ENCODE data around the gene SLC38A7.
"Not testable (repeated sequence)": the region's sequence is repeated elsewhere in the genome, so short reads cannot be mapped to it uniquely, and the experiment has no call there.

Gene SLC38A7

GRCh38 chr16:58684001-58684353, 593 bp downstream of the SLC38A7 start:
- DNase-seq (ENCODE audit: low read depth, low spot score), result no peak
- H3K27ac ChIP-seq, result peak overlapping the region; percentile 33

GRCh38 chr16:58679763-58680162, 4.8 kb downstream of the SLC38A7 start:
- no peak overlapping the region for H3K27ac ChIP-seq
- DNase-seq (ENCODE audit: low read depth, low spot score), result no peak

DNA sequence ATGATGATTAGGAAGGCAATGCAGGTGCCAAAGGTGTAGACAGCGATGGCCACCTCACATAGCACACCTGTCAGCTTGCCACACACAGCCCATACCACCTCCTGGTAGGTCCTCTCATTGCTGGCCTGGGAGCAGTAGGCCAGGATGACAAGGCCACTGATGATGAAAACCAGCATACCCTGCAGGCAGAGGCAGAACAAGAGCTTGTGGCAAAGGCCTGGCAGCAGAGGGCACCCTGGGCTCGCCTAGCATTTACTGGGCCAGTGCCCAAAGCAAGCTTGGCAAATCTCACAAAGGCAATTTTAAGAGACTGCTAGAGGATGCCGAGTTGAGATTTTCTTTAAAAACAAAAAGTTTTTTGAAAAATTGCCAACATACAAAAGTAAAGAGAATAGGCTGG, 5.9 kb downstream of the SLC38A7 start:
- H3K27ac ChIP-seq, result no peak overlapping the region
- DNase-seq (ENCODE audit: low read depth, low spot score), result no peak

DNA sequence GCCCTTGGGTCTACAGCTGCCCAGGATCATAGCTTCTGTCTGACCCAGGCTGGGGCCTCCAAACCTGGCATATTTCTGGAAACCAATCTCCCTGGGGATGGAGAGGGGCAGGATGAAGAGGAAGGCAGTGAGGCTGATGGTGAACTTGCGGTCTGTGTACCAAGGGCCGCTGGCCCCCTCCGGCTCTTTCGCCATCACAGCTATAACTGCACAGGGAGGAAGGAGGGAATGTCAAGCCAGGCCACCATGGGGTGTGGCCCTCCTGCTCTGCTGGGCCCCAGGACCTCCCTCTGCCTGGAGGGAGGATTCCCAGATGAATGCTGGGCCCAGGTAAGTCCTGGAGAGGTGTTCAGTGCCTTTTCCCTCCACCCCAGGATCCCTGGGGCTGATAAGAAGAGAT, 6.3 kb downstream of the SLC38A7 start:
- no peak for DNase-seq (ENCODE audit: low read depth, low spot score)

GRCh38 chr16:58670946-58671583, 13.5 kb downstream of the SLC38A7 start:
- DNase-seq (ENCODE audit: low read depth, low spot score), result no peak
- no peak overlapping the region for H3K27ac ChIP-seq

More for the DNA sequence above, 6.3 kb downstream of the SLC38A7 start:
- H3K27ac ChIP-seq, result no peak overlapping the region

- H3K27ac ChIP-seq, result no peak overlapping the region
- no peak for DNase-seq (ENCODE audit: low read depth, low spot score)
Observed at GRCh38 chr16:58670177-58670576, 14.4 kb downstream of the SLC38A7 start.

DNA sequence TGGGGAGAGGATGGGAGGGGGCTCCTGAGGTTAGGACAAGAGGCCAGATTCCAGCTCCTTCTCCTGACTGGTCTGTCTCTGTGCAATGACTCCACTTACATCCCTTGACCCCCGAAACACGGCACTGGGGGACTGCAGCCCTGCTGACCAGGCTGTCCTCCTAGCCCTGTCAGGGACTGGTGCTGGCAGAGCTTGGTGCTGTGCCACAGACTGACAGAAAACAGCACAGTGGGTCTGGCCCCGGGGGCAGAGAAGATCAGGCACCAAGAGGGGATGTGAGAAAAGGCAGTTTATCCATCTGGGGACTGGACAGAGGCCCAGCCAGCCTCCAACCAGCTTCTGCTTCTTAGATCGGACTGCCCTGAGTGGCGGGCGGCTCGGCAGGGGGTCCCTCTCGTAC, 19.4 kb downstream of the SLC38A7 start:
- H3K27ac ChIP-seq, result no peak overlapping the region
- DNase-seq (ENCODE audit: low read depth, low spot score), result no peak

DNA sequence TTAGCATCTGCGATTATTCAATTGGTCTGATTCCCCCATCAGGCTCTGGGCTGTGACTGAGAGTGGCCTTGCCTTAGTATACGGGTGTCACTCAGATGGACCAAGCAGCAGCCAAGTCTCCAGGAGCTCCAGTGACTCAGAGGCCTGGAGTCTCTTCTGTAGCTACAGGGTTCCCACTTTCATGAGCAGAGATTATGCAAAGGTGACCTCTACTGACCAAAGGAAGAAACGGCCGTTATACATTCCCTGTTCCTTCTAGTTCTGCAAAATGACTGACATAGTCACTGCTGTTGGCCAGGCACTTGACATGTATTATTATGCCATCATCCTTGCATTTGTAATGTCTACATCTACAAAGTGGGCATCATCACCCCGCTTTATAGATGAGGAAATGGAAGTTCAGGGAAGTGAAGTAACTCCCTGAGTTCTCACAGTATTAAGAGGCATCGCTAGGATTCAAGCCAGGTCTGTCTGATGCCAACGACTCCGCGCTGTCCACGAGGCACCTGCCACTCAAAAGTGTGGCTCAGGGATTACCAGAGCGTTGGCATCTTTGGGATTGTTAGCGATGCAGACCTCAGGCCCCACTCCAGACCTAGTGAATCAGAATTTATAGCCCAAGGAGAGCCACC, 23.3 kb downstream of the SLC38A7 start:
- peak; percentile 48 for DNase-seq (ENCODE audit: low read depth, low spot score)
- no peak overlapping the region for H3K27ac ChIP-seq

- not testable (repeated sequence) for DNase-seq (ENCODE audit: low read depth, low spot score); H3K27ac ChIP-seq
Observed at GRCh38 chr16:58659911-58660310, 24.7 kb downstream of the SLC38A7 start.

DNA sequence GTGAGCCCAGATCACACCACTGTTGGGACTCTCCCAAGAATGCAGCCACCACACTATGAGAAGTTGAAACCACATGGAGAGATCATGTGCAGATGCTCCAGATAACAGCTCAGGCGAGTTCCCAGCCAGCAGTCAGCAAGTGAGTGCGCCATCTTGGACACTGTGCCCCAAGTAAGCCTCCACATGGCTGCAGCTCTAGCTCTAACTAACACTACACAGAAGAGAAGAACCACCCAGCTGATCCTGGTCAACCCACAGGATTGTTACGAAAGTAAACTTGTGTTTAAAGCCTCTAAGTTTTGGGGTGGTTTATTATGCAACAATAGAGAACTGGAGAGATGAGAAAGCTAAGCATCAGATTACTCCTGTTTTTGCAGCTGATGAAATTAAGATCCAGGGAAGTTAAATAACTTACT, 25.8 kb downstream of the SLC38A7 start:
- H3K27ac ChIP-seq, result no peak overlapping the region
- no peak for DNase-seq (ENCODE audit: low read depth, low spot score)

DNA sequence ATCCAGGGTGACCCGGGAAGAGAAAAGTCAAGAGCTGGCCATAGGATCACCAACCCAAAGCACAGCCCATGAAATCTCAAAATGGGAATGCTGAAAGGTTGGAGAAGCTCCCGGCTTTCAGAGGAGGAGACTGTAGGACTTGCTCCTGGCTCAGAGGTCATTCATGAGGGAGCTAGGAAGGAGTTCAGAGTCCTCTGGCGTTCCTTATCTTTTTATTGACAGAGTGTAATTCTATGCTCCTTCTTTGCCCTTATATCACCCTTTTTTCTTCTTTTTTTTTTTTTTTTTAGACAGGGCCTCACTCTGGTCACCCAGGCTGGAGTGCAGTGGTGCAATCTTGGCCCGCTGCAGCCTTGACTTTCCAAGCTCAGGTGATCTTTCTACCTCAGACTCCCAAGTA, 27.7 kb downstream of the SLC38A7 start:
- no peak for DNase-seq (ENCODE audit: low read depth, low spot score)
- no peak overlapping the region for H3K27ac ChIP-seq

DNA sequence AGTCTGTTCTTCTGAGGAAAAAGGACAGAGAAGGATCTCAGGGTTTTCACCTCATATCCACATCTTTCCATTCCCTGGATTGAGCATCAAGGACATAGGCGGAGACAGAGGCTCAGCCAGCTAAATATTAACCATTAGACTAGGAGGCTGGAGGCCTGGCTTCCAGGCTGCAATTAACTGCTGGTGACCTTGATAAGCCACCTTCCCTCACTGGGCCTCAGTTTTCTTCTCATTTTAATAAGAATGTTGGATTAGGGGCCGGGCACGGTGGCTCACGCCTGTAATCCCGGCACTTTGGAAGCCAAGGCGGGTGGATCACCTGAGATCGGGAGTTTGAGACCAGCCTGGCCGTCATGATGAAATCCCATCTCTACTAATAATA, 29.4 kb downstream of the SLC38A7 start:
- H3K27ac ChIP-seq, result no peak overlapping the region
- no peak for DNase-seq (ENCODE audit: low read depth, low spot score)

GRCh38 chr16:58654560-58655214, 29.9 kb downstream of the SLC38A7 start:
- H3K27ac ChIP-seq, result no peak overlapping the region
- no peak for DNase-seq (ENCODE audit: low read depth, low spot score)

GRCh38 chr16:58652741-58653140, 31.8 kb downstream of the SLC38A7 start:
- no peak overlapping the region for H3K27ac ChIP-seq
- DNase-seq (ENCODE audit: low read depth, low spot score), result no peak

DNA sequence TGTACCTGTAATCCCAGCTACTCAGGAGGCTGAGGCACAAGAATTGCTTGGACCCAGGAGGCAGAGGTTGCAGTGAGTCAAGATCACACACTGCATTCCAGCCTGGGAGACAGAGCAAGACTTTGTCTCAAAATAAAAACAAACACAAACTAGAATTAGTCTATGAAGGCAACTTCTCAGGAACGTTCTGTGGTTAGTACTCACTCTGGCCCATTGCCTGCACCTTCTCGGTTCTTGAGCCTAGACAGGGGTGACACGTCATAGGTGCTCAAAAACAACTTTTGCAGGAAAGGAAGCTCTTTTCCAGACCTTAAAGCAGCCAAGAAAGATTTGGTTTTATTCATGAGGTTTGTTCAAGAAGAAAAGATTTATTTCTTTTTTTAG, 32.6 kb downstream of the SLC38A7 start:
- H3K27ac ChIP-seq, result peak overlapping the region; percentile 54
- DNase-seq (ENCODE audit: low read depth, low spot score), result no peak

- no peak overlapping the region for H3K27ac ChIP-seq
- no peak for DNase-seq (ENCODE audit: low read depth, low spot score)
Observed at GRCh38 chr16:58649707-58650106, 34.9 kb downstream of the SLC38A7 start.

- DNase-seq (ENCODE audit: low read depth, low spot score), result no peak
- no peak overlapping the region for H3K27ac ChIP-seq
Observed at GRCh38 chr16:58647107-58647506, 37.5 kb downstream of the SLC38A7 start.

- no peak for DNase-seq (ENCODE audit: low read depth, low spot score)
- H3K27ac ChIP-seq, result peak overlapping the region; percentile 37
Observed at GRCh38 chr16:58644765-58645487, 39.6 kb downstream of the SLC38A7 start.

DNA sequence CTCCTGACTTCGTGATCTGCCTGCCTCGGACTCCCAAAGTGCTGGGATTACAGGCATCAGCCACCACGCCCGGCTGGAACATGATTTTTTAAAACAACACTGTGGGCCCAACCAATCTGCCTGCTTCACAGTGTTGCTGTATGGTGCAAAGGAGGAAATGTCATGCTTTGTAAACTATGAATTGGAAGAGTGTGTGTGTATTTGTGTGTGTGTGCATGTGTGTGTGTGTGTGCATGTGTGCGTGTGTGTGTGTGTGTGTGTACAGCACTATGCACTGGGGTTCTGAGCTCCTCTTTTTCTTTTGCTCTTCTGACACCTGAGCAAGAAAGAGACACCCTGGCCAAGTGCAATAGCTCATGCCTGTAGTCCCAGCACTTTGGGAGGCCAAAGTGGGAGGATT, 40.5 kb downstream of the SLC38A7 start:
- H3K27ac ChIP-seq, result peak overlapping the region; percentile 37
- no peak for DNase-seq (ENCODE audit: low read depth, low spot score)

GRCh38 chr16:58640949-58641348, 43.6 kb downstream of the SLC38A7 start:
- no peak overlapping the region for H3K27ac ChIP-seq
- DNase-seq (ENCODE audit: low read depth, low spot score), result no peak

- no peak for DNase-seq (ENCODE audit: low read depth, low spot score)
- no peak overlapping the region for H3K27ac ChIP-seq
Observed at GRCh38 chr16:58639836-58640235, 44.7 kb downstream of the SLC38A7 start.

Measured in epithelial cell of prostate (primary cell).